Ascending aorta (tissue), 2 donors: Measurements from ENCODE around the gene TIGAR. TPM values are rescaled to one million over a fixed set of nuclear protein-coding genes. Genes with fewer than 3 reads are reported as not detected.

Experiments
- DNase-seq, 2 donors: peaks; one replicate each; pipeline ENCODE4 v3.0.0-alpha.2; 2019; ENCODE audit warnings: low spot score in 2 of 2
- H3K27ac ChIP-seq, 2 donors: fragments of 200-600 bp; sonication (generic); one replicate each; pipeline ENCODE4 v1.5.1; 2016 to 2017; ENCODE audit warnings: mild to moderate bottlenecking in 1 of 2
- H3K27me3 ChIP-seq: fragments of 200-600 bp; sonication (generic); one replicate; pipeline ENCODE4 v1.5.1; 2017
- H3K36me3 ChIP-seq, 2 donors: fragments of 200-600 bp; sonication (generic); one replicate each; pipeline ENCODE4 v1.5.1; 2016
- H3K4me1 ChIP-seq, 2 donors: fragments of 200-600 bp; sonication (generic); one replicate each; pipeline ENCODE4 v1.5.1; 2016 to 2017; ENCODE audit warnings: mild to moderate bottlenecking in 1 of 2
- H3K4me3 ChIP-seq, 2 donors: fragments of 200-600 bp; sonication (generic); one replicate each; pipeline ENCODE4 v1.5.1; 2016 to 2017; ENCODE audit warnings: mild to moderate bottlenecking in 1 of 2
- H3K9me3 ChIP-seq, 2 donors: fragments of 200-600 bp; sonication (generic); one replicate each; pipeline ENCODE4 v1.5.1; 2016
- intact Hi-C: fragments of 100-400 bp; cut with DNase I; formaldehyde crosslinking; loops from one replicate; pipeline ENCODE4 v1.15.1; 2023
- total RNA-seq: library from RNA; depleted of rRNA; stranded (reverse); fragments of >200 nt; gene quantifications from one replicate; pipeline ENCODE4 v1.1.0, GENCODE V29; 2016
- TF ChIP-seq, protein P1 (sequence below), 3 experiments: fragments of 200-600 bp in 2 of 3; fragments of 450-650 bp in 1 of 3; sonication (generic) in 2 of 3; IDR thresholded peaks; one replicate each; pipeline ENCODE4 v1.5.1; 2016 to 2019; ENCODE audit warnings: antibody characterized with exemption in 3 of 3, mild to moderate bottlenecking in 1 of 3, moderate library complexity in 1 of 3

The TIGAR gene
- total RNA-seq, 1 donor from 2014 or later, result 4.4 TPM

DNA sequence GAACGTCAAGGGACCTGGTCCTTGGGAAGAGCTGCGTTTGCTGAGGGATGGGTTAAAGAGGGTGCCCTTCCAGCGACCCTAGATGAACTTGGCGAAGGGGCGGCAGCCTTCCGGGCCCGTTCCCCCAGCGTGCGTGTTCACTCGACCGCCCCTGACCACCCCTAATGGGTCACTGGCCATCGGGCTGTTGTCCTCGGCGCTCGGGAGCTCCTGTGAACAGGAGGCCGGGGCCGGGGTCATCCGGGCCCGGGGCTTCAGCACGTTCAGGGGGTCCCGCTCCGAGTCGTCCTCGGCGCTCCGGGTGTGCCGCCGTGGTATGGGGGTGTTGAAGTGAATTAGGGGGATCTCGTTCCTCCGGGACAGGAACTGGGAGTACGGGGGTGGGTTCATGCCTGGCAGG lies 49.3 kb downstream of the TIGAR start:
- TF ChIP-seq, protein P1, sequence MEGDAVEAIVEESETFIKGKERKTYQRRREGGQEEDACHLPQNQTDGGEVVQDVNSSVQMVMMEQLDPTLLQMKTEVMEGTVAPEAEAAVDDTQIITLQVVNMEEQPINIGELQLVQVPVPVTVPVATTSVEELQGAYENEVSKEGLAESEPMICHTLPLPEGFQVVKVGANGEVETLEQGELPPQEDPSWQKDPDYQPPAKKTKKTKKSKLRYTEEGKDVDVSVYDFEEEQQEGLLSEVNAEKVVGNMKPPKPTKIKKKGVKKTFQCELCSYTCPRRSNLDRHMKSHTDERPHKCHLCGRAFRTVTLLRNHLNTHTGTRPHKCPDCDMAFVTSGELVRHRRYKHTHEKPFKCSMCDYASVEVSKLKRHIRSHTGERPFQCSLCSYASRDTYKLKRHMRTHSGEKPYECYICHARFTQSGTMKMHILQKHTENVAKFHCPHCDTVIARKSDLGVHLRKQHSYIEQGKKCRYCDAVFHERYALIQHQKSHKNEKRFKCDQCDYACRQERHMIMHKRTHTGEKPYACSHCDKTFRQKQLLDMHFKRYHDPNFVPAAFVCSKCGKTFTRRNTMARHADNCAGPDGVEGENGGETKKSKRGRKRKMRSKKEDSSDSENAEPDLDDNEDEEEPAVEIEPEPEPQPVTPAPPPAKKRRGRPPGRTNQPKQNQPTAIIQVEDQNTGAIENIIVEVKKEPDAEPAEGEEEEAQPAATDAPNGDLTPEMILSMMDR (IDR thresholded peaks at IDR 0.05), result no peak
- no peak overlapping the region for H3K4me3 ChIP-seq
- no peaks in the 10 kb centered on the region for H3K27me3 ChIP-seq
- no peak overlapping the region for H3K27ac ChIP-seq
- no peaks in the 10 kb centered on the region for H3K4me1 ChIP-seq
- no peaks in the 10 kb centered on the region for H3K9me3 ChIP-seq
- intact Hi-C loops, result no loop called here
- H3K36me3 ChIP-seq, result no peaks in the 10 kb centered on the region
- no peak for DNase-seq

DNA sequence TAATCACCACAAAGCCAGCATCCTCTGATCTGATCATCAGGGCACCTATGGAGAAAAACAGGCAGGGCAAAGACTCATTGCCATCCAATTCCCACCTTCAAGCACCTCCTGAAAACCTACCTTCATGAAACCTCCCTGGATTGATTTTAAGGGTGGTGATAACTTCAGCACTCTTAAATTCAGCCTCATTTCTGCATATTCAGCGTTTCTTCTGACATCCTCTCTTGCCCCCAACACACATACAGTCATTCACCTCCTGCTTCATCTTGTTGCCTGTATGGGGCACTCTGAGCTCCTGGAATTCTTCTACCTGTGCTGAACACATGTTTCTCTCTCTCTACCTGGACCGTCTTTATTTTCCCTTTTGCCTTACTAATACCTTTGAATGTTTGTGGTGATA lies 51.6 kb downstream of the TIGAR start:
- Histone ChIP-seq H3K4me3 (no peak overlapping the region), H3K27me3 (no peaks in the 10 kb centered on the region), H3K9me3 (no peaks in the 10 kb centered on the region), H3K4me1 (no peaks in the 10 kb centered on the region), H3K36me3 (no peaks in the 10 kb centered on the region), H3K27ac (no peak overlapping the region)
- intact Hi-C loops, result no loop called here
- no peak for DNase-seq
- TF ChIP-seq, protein P1 (IDR thresholded peaks at IDR 0.05), result no peak

DNA sequence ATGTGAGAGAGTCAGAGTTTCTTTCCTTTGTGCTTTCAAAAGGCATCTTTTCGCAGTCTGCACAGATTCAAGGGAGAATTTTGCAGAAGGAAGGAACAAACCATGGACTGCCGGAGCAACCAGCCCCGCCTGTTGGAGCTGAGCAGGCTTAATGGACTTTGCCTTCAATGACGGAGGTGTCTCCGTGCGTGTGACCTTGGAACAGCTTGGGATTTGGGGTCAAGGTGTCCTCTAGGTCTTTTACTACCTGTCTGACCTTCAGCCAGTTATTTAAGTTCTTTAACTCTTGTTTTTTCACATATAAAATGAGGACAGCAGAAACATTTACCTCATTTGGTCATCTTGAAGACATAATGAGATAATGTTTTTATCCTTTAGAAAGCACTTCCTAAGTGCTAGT lies 54.4 kb downstream of the TIGAR start:
- intact Hi-C loops, result no loop called here
- TF ChIP-seq, protein P1 (IDR thresholded peaks at IDR 0.05), result no peak
- no peak for DNase-seq
- no peaks in the 10 kb centered on the region for H3K36me3 ChIP-seq
- H3K27me3 ChIP-seq, result no peaks in the 10 kb centered on the region
- H3K4me3 ChIP-seq, result no peak overlapping the region
- H3K27ac ChIP-seq, result no peak overlapping the region
- no peaks in the 10 kb centered on the region for H3K9me3 ChIP-seq
- no peaks in the 10 kb centered on the region for H3K4me1 ChIP-seq

DNA sequence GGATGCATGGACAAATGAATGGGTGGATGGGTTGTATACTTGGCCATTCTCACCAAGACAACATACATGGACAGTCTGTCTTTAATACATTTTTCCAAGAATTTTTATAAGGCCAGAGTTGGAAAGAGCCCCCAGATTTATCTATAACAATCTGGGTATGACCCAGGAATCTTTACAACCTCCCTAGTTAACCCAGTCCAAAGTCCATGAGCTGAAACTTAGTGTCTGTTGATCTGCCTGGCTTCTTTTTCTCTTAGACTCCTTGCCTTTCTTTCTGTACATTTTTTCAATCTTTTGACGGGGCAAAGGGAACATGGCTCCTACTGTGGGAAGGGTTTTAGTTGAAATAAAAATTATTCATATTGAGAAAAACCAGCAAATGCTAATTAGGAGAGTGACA lies 57.8 kb downstream of the TIGAR start:
- Histone ChIP-seq H3K4me3 (no peak overlapping the region), H3K36me3 (no peaks in the 10 kb centered on the region), H3K27me3 (no peaks in the 10 kb centered on the region), H3K4me1 (no peaks in the 10 kb centered on the region), H3K27ac (no peak overlapping the region), H3K9me3 (no peaks in the 10 kb centered on the region)
- TF ChIP-seq, protein P1 (IDR thresholded peaks at IDR 0.05), result no peak
- intact Hi-C loops, result no loop called here
- DNase-seq, result no peak

DNA sequence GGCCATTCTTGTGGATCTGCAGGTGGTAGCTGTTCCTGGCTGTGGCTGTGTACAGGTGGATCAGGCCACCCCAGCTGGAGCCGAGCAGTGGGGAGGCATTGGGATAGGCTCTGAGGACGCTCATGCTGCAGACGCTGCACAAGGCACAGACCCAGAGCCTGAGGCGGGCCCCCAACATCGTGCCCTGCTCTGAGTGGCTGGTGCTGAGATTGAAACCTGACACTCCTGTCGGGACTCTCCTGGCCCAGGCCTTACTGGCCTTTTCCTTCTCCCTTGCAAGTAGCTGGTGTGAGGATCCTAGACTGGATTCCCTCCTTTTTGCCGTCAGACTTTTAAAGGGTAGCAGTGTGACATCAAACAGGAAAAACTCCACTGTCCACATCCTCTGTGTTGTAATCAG lies 58.4 kb downstream of the TIGAR start, which contains the start of gene FGF23:
TSS of gene FGF23 (minus strand) at position 308 of the 400 bp plus-strand sequence. CDS start at position 178, 130 bp downstream.
- Histone ChIP-seq H3K9me3 (no peaks in the 10 kb centered on the region), H3K4me1 (no peaks in the 10 kb centered on the region), H3K27ac (no peak within 1 kb of the TSS), H3K36me3 (no peaks in the 10 kb centered on the region), H3K27me3 (no peaks in the 10 kb centered on the region), H3K4me3 (no peak within 1 kb of the TSS)
- intact Hi-C loops, result no loop called here
- no peak for DNase-seq
- TF ChIP-seq, protein P1 (IDR thresholded peaks at IDR 0.05), result no peak

DNA sequence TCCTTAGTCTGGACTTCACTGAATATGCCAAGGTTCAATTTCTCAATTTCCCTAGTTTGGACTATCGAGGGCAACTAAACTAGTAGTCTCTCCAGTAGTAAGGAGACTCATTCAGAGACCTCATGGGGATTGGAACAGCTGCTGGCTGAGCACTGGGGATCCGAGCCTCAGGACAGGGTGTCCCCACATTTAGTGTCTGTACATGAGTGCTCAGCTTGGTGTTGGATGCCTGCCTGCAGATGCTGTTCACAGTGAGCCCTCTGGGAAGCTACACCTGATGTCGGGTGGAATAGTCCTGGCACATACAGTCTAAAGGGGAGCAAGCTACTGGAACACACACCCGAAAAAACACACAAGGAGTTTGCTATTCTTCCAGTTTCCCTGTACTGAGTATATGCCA lies 59.3 kb downstream of the TIGAR start:
- intact Hi-C loops, result no loop called here
- Histone ChIP-seq H3K4me1 (no peaks in the 10 kb centered on the region), H3K4me3 (no peak overlapping the region), H3K9me3 (no peaks in the 10 kb centered on the region), H3K27me3 (no peaks in the 10 kb centered on the region), H3K27ac (no peak overlapping the region), H3K36me3 (no peaks in the 10 kb centered on the region)
- TF ChIP-seq, protein P1 (IDR thresholded peaks at IDR 0.05), result no peak
- no peak for DNase-seq
